HG02884 (cell line): ENCODE results near the gene DAB1.

Experiments
- ATAC-seq: cut with Tn5 transposase; IDR thresholded peaks from one replicate; pipeline ENCODE4 v1.9.1; 2021; ENCODE audit warnings: mild to moderate bottlenecking, moderate library complexity; ENCODE audit not compliant: unreplicated experiment

The DAB1 gene

GRCh38 chr1:57179001-57179400 lies 244.9 kb downstream of the DAB1 start:
- no peak for ATAC-seq

DNA sequence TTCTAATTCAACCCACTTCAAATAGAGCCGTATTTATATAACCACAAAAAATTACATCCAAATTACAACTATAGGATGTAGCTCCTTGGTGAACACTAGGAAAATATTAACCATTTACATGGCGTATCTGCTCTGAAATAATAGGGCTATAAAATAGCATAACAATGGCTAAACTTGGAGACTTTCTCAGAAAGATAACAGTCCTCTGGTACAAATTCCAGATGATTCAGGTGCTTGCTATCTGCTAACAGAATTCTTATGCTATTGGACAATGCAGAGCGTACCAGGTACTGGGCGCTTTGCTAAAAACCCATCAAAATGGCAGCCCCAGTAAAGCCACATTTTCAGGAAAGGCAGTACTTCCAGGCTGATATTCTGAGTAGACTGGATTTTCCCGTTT lies 248.4 kb downstream of the DAB1 start:
- no peak for ATAC-seq

GRCh38 chr1:57172040-57172439 lies 251.8 kb downstream of the DAB1 start:
- ATAC-seq, result no peak

DNA sequence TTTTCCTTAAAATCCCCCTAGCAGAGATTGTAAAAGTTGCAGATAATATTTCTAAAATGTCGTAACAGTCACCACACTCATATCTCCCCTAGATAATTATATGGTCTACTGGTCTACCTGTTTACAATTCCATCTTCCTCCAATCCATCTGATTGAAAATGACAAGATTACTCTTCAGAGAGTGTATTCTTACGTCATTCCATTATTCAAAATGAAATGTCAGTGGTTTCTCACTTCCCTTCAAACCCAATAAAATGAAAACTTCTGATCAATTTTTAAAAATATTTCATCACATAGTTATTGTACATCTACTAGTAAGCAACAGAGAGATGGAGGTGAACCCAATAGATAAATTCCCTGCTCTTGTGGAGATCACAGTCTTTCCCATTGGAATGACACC lies 255.9 kb downstream of the DAB1 start:
- peak; percentile 68 for ATAC-seq

- ATAC-seq, result no peak
These were observed 258.3 kb downstream of the DAB1 start for GRCh38 chr1:57165546-57165945.

DNA sequence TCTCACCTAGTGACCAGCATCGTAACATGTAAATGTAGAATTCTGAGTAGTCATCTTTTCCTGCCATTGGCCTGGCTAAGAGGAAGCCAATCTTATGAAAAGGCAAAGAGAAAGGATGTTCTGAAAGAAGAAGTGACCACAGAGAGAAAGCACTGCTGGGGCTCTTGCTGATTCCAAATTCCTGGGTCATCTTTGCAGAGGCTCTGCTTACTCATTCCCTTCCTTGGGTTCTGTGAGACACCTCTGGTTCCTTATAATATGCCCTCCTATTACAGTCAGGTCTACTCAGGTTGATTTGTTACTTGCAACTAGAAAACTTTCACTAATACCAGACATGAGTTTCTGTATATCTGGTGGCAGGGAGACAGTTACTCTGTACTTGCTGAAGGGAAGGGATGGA lies 259.3 kb downstream of the DAB1 start:
- ATAC-seq, result no peak

GRCh38 chr1:57163789-57164188 lies 260.1 kb downstream of the DAB1 start:
- no peak for ATAC-seq

DNA sequence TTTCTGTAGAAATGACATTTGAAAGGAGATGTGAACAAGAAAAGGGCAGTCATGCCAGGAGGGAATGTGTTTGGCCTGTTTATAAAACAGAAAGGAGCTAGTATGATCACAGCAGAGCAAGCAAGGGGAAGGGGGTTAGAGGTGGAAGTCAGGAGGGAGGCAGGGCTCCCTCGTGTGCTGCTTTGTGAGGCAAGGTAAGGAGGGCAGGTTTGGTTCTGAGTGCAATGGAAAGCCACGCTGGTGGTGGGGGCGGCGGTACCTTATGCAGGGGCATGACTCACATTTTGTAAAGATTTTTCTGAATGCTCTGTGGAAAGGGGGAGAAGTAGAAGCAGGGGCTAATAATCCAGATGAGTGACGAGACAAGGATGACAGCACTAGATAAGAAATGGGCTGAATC lies 260.5 kb downstream of the DAB1 start:
- no peak for ATAC-seq

DNA sequence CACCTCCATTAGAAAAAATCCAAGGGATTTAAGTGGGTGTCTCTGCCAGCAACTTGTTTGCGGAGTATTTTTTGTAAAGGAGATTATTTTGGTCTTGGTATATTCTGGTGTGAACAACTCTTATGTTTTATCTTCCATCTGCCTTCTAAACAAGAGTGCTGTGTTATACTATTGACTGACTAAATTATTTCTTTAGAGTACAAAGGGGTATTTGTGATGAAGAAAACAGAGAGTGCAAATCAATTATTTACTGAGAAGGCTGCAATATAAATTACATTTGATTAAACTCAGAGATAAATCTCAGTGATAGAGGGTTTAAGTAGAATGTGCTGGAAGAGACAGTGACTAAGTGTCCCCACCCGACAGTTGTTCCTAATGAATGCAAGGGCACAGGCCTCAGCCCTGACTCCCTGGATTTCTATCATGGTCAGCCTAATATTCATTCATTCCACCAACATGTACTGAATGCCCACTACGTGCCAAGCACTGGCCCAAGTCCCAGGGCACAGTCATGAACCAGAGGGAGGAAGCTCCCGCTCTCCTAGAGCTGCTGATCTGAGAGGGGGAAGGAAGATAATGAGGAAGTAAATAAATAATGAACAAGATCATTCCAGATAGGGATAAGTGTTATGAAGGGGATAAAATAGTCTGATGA lies 261.1 kb downstream of the DAB1 start:
- no peak for ATAC-seq

GRCh38 chr1:57160594-57160993 lies 263.3 kb downstream of the DAB1 start:
- no peak for ATAC-seq

DNA sequence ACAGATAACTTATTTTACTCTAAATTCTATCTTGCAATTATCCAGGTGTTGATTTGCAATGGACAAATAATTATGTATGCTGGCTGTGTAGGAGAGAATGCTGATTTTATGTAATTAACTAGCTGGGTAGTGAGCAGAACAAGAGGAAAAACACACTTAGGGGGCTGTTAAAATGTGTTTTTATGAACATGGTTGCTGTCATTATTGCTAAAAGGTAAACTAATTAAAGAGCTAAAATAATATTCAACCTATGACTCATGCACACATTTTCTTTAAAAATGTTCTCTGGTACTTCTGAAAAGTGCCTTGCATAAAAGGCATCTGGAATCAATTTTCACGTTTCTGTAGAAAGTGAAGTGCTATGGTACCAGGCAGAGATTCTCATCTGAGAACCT lies 265.3 kb downstream of the DAB1 start:
- no peak for ATAC-seq

DNA sequence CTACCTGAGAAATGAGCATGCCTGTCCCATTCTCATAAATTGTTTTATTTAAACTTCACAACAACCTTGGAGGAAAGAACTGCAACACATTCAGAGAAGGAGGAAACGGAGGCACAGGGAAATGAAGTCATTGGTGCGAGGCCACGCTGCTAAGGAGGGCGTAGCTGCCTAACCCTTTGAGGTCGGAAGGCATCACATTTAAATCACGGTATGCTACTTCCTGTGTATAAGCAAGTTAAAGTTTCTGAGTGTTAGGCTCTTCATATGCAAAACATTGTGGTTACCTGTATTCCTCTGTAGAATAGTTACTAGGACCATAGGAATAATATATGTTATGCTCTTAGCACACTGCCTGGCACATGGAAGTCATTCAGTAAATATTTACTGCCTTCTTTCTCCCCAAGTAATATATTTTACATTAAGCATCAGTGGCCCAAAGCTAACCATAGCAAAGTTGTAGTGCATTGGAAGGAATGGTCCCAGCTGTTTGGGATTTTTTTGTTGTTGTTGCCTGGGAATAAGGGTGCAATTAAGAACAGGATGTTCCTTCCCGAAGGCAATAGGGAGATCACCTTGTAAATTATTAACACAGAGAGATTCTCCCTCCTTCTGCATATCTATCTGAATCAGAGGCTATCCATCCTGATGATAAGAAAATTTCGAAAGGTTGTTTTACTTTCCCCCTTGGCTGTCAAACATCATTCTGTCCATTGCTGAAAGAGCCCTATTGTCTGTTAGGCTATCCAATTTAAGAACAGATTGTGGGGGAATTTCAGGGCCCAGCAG lies 265.8 kb downstream of the DAB1 start:
- ATAC-seq, result no peak

GRCh38 chr1:57156907-57157306 lies 267.0 kb downstream of the DAB1 start:
- ATAC-seq, result no peak

DNA sequence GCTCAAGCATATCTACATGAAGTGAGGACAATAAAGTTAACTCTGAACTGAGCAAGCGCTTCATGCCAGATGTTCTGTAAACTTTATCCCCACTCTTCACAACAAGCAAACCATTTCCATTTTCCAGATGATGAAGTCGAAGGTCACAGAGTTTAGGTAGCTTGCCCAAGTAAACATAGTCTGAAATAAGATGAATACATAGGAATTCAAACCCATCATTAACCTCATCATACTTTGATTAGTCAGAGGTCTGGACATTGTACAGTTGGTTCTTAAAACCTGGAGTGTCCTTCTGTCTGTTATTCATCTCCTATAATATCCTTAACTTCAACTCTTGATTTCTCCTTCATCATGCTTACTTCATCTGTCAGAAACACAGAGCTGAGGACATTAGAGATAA lies 277.8 kb downstream of the DAB1 start:
- no peak for ATAC-seq

- no peak for ATAC-seq
These were observed 280.9 kb downstream of the DAB1 start for GRCh38 chr1:57142999-57143398.

- no peak for ATAC-seq
These were observed 281.7 kb downstream of the DAB1 start for GRCh38 chr1:57142169-57142568.

DNA sequence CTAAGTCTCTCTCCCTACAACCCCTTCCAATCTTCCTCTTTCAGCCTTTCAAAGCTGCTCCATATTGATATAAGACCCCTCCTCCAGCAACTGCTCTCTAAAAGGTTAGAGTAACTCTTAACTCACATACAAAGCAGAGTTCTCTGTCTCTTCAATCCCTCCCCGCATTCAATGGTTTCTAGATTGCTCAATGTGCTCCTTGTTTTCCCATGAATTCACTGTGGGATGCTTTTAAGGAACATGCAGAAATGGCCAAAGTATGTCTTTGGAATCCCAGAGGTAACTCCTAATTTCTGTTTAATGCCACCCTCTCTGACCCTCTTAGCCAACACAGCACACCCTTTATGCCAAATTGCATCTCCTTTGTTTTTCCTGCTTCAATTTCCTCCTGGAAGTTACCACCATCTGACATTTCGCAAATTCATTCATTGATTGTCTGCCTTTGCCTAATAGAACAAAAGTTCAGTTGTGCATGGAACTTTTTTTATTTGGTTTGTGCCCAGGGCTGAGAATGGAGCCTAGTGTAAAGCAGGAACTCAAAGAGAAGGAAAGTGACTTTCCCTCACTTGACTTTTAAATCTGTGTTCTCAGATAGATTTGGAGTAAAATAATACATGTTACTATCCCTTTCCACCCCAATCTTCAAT lies 285.3 kb downstream of the DAB1 start:
- no peak for ATAC-seq

DNA sequence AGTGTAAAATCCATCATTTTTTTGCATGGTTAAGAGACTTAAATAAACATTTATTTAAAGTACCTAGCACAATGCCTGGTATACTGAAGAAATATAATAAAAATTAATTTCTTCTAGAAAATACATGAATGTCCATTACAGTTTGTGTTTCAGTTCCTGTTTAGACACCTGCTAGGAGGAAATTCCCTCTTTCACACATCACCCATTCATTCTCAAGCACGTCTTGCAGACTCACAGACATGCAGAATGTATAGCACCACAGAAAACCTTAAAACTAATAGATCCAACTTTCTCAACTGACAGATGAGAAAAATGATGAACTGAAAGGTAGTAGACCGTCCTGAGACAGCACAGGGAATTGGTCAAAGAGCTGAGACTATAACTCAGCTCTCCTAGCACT lies 285.9 kb downstream of the DAB1 start:
- ATAC-seq, result peak; percentile 72

DNA sequence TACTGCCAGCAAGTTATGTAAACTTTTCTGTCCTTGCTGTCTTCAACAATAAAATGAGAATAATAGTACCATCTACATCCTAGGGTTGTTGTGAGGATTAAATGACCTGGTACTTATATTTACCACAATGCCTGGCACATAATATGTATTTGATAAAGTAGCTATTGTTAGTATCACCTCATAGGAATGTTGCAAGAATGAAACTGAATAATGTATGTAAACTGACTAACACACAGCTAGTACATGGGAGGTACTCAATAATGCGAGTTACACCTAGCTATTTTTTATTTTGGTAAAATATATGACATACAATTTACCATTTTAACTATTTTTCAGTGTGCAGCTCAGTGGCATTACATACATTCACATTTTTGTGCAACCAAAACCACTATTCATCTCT lies 289.1 kb downstream of the DAB1 start:
- no peak for ATAC-seq

GRCh38 chr1:57133686-57134085 lies 290.2 kb downstream of the DAB1 start:
- ATAC-seq, result no peak

DNA sequence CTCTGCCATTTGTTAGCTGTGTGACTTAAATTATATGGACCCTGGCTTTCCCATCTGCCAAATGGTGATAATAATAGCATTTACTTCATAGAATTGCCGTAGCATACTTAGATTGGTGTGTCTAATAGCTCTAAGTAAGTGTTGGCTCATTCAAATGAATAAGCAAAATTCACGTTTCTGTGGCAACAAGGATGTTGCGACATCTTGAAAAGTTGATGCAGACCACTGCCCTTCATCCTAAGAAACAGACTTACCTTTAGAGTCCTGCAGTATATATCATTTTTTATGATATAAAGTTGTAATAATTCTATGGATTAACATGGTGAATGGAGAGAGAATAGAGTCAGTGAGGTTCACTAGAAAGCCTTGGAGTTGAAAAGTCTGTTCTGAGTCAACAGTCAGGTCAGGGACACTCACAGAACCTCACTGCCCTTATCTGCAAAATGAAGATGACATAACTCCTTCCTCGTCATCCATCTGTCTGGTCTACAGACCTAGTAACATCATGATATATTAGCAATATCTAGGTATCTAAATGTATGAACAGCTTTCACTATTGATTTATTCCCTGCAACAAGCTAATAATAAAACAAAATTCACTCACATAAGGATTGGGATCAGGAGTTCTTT lies 290.8 kb downstream of the DAB1 start:
- no peak for ATAC-seq
